Adrenal gland (tissue), 12 donors: ENCODE results near the gene JPH3. TPM values are rescaled to one million over a fixed set of nuclear protein-coding genes. Genes with fewer than 3 reads are reported as not detected.
A peak's percentile ranks its signal among the peaks of the same experiment; 100 is the strongest.

ENCODE experiments used
- DNase-seq, 7 donors: peaks; one replicate each; pipeline ENCODE4 v3.0.0-alpha.2; 2019 to 2020
- H3K27ac ChIP-seq, 5 donors: fragments of 200-600 bp; sonication (generic) in 4 of 5; 1 replicate in 3 of 5; 2 replicates in 2 of 5; pipeline versions ENCODE4 v1.5.1 to v1.8.0; 2016 to 2020; ENCODE audit warnings: mild to moderate bottlenecking in 1 of 5
- H3K27me3 ChIP-seq: fragments of 200-600 bp; 2 replicates; pipeline ENCODE4 v1.8.0; 2021
- H3K36me3 ChIP-seq, 2 donors: fragments of 200-600 bp; replicated peaks in 1 of 2; 1 replicate in 1 of 2; 2 replicates in 1 of 2; pipeline versions ENCODE4 v1.5.1 to v1.8.0; 2018 to 2022
- H3K4me1 ChIP-seq, 2 donors: fragments of 200-600 bp; replicated peaks in 1 of 2; 1 replicate in 1 of 2; 2 replicates in 1 of 2; pipeline versions ENCODE4 v1.5.1 to v1.8.0; 2018 to 2021
- H3K4me3 ChIP-seq, 4 donors: fragments of 200-600 bp; sonication (generic) in 3 of 4; one replicate each; pipeline ENCODE4 v1.5.1; 2016 to 2018
- H3K9me3 ChIP-seq, 3 donors: fragments of 200-600 bp; sonication (generic) in 1 of 3; replicated peaks in 1 of 3; 1 replicate in 2 of 3; 2 replicates in 1 of 3; pipeline versions ENCODE4 v1.5.1 to v1.8.0; 2016 to 2021
- POLR2A ChIP-seq, 2 donors: fragments of 450-650 bp; IDR thresholded peaks; one replicate each; pipeline ENCODE4 v1.6.1; 2017; ENCODE audit warnings: antibody characterized with exemption in 2 of 2, mild to moderate bottlenecking in 2 of 2, moderate library complexity in 1 of 2
- WGBS, 4 donors: extraction: QIAGEN DNeasy Blood & Tissue Kit in 2 of 4; methylation state at CpG; one replicate each; pipeline versions ENCODE4 v1.1.5 to v1.1.7; 2013 to 2017; 5-methylcytosine and 5-hydroxymethylcytosine counted together
- intact Hi-C, 2 donors: fragments of 100-400 bp; cut with DNase I; formaldehyde crosslinking; loops; one replicate each; pipeline versions ENCODE4 v1.14.1 to v1.15.0; 2022 to 2023
- polyA plus RNA-seq, 3 donors: library from polyadenylated mRNA; stranded (reverse); fragments of 200-250 nt in 2 of 3; fragments of 350-450 nt in 1 of 3; fragmentation: Illumina TruSeq in 1 of 3; extraction: RNeasy Lipid Tissue Mini Kit (QIAGEN cat#74804) in 1 of 3; gene quantifications; one replicate each; pipeline ENCODE4 v1.2.3, GENCODE V29; 2013 to 2014
- total RNA-seq, 9 donors: library from RNA; depleted of rRNA in 4 of 9; stranded (reverse); fragments of >200 nt in 4 of 9; fragments of 120-200 nt in 1 of 9; fragmentation: NEBNext Ultra II Directional in 1 of 9; extraction: Animal tissue kit (Norgen Biotek cat#: 25700) in 1 of 9; gene quantifications; one replicate each; pipeline versions ENCODE4 v1.1.0 to v1.2.4, GENCODE V29; 2013 to 2023
- TF ChIP-seq, protein P1 (sequence below), 6 experiments: fragments of 450-650 bp in 4 of 6; fragments of 200-600 bp in 2 of 6; sonication (generic) in 1 of 6; IDR thresholded peaks; 1 replicate in 5 of 6; 2 replicates in 1 of 6; pipeline versions ENCODE4 v1.5.1 to v1.8.0; 2016 to 2021; ENCODE audit warnings: antibody characterized with exemption in 6 of 6, mild to moderate bottlenecking in 2 of 6, moderate library complexity in 1 of 6
- donor health status: healthy with polysubstance abuse.
- donor health status: Bipolar disorder and iron deficiency.
- donor health status: DM: yes; HTN: yes; CAD: no.
- donor health status: DM: no; HTN: no; CAD: no.
- donor health status: DM: no; HTN: no; CAD: no.
- donor health status: DM: yes; HTN: yes; CAD: no.

Gene JPH3
- total and polyA plus RNA-seq, 12 donors: 0.10 to 3.7 (median 0.71) TPM; not detected in 1

DNA sequence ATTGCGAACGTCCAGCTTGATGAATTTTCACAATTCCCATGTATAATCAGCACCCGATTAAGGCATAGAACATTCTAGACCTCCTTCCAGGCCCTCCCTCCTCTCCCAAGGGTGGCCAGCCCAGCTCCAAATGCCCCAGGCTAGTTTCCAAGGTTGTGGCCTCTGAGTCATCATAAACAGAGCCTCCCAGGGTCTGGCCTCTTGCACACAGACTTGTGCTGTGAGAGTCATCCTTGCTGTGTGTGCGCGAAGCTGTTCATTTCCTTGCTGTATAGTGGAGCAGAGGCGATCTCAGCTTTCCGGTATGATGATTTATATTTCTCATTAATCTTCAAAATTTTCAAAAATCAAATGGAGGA, 20.5 kb upstream of the JPH3 start:
- H3K36me3 ChIP-seq: no peaks in the 10 kb centered on the region
- H3K9me3 ChIP-seq: no peaks in the 10 kb centered on the region
- TF ChIP-seq, protein P1, sequence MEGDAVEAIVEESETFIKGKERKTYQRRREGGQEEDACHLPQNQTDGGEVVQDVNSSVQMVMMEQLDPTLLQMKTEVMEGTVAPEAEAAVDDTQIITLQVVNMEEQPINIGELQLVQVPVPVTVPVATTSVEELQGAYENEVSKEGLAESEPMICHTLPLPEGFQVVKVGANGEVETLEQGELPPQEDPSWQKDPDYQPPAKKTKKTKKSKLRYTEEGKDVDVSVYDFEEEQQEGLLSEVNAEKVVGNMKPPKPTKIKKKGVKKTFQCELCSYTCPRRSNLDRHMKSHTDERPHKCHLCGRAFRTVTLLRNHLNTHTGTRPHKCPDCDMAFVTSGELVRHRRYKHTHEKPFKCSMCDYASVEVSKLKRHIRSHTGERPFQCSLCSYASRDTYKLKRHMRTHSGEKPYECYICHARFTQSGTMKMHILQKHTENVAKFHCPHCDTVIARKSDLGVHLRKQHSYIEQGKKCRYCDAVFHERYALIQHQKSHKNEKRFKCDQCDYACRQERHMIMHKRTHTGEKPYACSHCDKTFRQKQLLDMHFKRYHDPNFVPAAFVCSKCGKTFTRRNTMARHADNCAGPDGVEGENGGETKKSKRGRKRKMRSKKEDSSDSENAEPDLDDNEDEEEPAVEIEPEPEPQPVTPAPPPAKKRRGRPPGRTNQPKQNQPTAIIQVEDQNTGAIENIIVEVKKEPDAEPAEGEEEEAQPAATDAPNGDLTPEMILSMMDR (IDR thresholded peaks at IDR 0.05): no peak
- TF ChIP-seq POLR2A (IDR thresholded peaks at IDR 0.05): no peak
- H3K27ac ChIP-seq: peak overlapping the region; percentile 80 to 95 (median 91)
- no peaks in the 10 kb centered on the region for H3K27me3 ChIP-seq
- peak overlapping the region in 1 of 4 donors; percentile 14 for H3K4me3 ChIP-seq
- peak; percentile 82 to 92 (median 90) for DNase-seq
- peaks cover 20 to 28% of the 10 kb centered on the region in 2 donors for H3K4me1 ChIP-seq
- intact Hi-C loops: loop anchor here in 1 of 2 donors (10.0 kb wide), 1 partner anchor 183 kb away; the partner anchor contains the start of gene KLHDC4
- 18 to 27% (median 24%) methylated on average over 7 of the region's 7 CpGs for WGBS, 4 donors

GRCh38 chr16:87582216-87582965, 19.9 kb upstream of the JPH3 start:
- peak overlapping the region; percentile 80 to 95 (median 91) for H3K27ac ChIP-seq
- H3K4me1 ChIP-seq: peaks cover 20 to 28% of the 10 kb centered on the region in 2 donors
- 23 to 33% (median 27%) methylated on average over 22 to 33 of the region's 33 CpGs for WGBS, 4 donors
- H3K4me3 ChIP-seq: peak overlapping the region in 1 of 4 donors; percentile 14
- no peaks in the 10 kb centered on the region for H3K36me3 ChIP-seq
- TF ChIP-seq, protein P1 (IDR thresholded peaks at IDR 0.05): no peak
- peak in 1 of 2 donors; percentile 80 for TF ChIP-seq POLR2A (IDR thresholded peaks at IDR 0.05)
- intact Hi-C loops: loop anchor here in 1 of 2 donors (10.0 kb wide), 1 partner anchor 182 kb away; the partner anchor contains the start of gene KLHDC4
- no peaks in the 10 kb centered on the region for H3K9me3 ChIP-seq
- H3K27me3 ChIP-seq: no peaks in the 10 kb centered on the region
- DNase-seq: peak; percentile 66 to 86 (median 74)

DNA sequence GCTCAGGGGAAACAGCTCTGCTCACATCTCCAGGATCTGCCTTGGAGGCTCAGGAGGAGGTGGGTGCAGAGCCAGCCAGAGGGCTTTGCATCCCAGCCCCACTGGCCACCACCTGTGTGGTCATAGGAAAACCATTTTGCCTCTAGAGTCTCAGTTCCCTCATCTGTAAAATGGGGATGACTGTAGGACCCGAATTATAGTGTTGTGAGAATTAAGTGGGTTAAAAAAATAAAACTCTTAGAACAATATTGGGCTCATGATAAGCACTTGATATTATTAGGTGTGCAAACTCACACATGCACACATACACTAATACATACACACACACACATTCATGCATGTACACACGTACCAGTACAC, 19.4 kb upstream of the JPH3 start:
- no peaks in the 10 kb centered on the region for H3K9me3 ChIP-seq
- peaks cover 20 to 28% of the 10 kb centered on the region in 2 donors for H3K4me1 ChIP-seq
- H3K27ac ChIP-seq: peak overlapping the region; percentile 80 to 95 (median 91)
- TF ChIP-seq, protein P1 (IDR thresholded peaks at IDR 0.05): no peak
- TF ChIP-seq POLR2A (IDR thresholded peaks at IDR 0.05): no peak
- DNase-seq: no peak
- no peaks in the 10 kb centered on the region for H3K36me3 ChIP-seq
- intact Hi-C loops: loop anchor here in 1 of 2 donors (10.0 kb wide), 1 partner anchor 182 kb away; the partner anchor contains the start of gene KLHDC4
- no peak overlapping the region for H3K4me3 ChIP-seq
- H3K27me3 ChIP-seq: no peaks in the 10 kb centered on the region
- WGBS, 4 donors: 46 to 72% (median 62%) methylated on average over 2 of the region's 2 CpGs

GRCh38 chr16:87583453-87584131, 18.7 kb upstream of the JPH3 start:
- 45 to 64% (median 50%) methylated on average over 22 to 23 of the region's 23 CpGs for WGBS, 4 donors
- intact Hi-C loops: loop anchor here in 1 of 2 donors (10.0 kb wide), 1 partner anchor 181 kb away; the partner anchor contains the start of gene KLHDC4
- Histone ChIP-seq H3K27ac (peak overlapping the region in 3 of 5 donors; percentile 91 to 95 (median 94)), H3K9me3 (no peaks in the 10 kb centered on the region), H3K36me3 (no peaks in the 10 kb centered on the region), H3K4me1 (peaks cover 20 to 28% of the 10 kb centered on the region in 2 donors), H3K4me3 (no peak overlapping the region), H3K27me3 (no peaks in the 10 kb centered on the region)
- TF ChIP-seq POLR2A (IDR thresholded peaks at IDR 0.05): no peak
- TF ChIP-seq, protein P1 (IDR thresholded peaks at IDR 0.05): no peak
- peak; percentile 67 to 93 (median 89) for DNase-seq
